Measurements from ENCODE around the gene IL17REL.

IL17REL gene

DNA sequence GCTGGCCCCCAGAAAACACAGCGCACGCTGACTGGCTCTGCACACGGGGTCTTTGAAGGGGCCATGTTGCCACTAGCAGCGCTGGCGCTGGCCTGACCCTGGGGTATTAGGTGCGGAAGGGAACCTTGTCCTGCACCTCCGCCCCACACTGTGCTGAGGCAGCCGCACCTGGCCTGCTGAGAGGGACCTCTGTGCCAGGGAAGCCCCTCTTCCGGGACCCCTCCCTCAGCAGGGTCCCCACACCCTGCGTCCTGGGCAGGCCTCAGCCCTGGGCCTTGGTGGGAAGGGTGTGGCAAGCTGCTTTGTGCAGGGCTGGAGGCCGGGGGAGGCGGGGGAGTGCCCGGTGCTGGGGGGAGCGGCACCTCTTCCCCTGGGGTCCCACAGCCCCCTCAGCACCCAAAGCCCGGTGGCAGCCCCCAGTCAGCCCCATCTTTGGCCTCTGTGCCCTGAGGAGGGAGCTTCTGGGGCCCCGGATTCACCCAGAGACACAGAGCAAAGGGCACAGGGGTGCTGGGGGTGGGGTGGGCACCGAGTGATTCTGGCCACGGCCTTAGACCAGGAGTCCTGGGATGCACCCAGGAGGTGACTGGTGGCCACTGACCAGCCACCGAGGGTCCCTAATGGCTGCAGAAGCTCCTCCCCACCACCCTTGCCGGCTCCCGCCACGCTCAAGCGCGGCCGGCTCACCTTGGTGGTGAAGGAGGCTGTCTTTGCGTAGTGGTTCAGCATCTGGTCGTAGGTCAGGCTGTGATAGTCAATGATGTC is 34.1 kb upstream of the IL17REL start:
- no peak for DNase-seq (ENCODE audit: low read depth in 2 of 3, low spot score in 1 of 3)

DNA sequence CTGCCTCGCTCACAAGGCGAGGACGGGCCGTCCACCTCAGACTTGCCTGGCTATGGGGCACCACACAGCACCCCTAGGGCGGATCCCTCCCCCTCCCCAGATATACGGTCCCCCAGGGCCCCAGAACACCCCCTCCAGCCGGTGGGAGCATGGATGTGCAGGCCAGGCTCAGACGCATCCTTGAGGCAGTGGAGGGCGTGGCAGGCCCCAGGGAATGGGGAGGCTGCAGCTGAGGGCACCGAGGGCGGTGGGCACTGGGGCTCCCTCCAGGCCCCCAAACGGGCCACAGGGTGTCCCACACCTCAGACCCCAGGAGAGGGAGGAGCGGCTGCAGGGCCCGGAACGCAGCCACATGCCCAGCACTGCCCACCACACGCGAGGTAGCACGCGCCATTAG is 33.5 kb upstream of the IL17REL start:
- DNase-seq (ENCODE audit: low read depth in 2 of 3, low spot score in 1 of 3), result no peak

DNA sequence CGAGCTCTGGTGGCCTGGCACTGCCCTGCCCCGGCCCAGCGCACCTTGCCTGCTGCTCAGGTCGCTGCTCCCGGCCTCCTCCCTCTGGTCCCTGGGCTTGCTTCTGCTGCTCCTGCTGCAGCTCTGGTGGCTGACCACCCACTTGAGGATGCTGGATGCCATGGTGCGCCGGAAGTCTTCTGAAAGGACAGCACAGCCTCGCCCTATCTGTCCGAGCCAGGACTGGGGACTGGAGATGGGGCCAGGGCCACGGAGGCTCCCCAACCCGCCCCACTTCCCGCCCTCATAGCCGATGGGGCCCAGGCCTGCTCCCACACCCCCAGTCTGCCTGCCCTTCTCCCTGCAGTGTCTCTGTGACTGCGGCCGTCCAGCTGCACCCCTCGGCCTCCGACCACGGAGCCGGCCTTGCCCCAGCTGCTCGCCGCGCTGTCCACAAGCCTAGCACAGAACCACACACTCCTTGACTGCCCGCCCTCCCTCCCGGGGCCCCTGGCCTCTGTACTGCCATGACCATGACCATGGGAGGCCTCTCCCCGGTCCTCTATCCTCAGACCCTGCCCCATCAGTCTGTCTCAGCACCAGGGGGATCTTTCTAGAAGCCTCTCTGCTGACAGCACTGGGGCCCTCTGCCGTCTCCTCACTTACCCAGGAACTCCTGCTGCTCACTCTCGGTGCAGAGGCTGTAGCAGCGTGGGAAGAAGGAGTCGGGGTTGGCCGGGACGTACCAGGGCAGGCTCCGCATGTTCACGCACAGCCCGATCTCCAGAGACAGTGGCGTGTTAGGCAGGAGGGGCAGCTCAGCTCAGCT is 32.9 kb upstream of the IL17REL start:
- no peak for DNase-seq (ENCODE audit: low read depth in 2 of 3, low spot score in 1 of 3)

DNA sequence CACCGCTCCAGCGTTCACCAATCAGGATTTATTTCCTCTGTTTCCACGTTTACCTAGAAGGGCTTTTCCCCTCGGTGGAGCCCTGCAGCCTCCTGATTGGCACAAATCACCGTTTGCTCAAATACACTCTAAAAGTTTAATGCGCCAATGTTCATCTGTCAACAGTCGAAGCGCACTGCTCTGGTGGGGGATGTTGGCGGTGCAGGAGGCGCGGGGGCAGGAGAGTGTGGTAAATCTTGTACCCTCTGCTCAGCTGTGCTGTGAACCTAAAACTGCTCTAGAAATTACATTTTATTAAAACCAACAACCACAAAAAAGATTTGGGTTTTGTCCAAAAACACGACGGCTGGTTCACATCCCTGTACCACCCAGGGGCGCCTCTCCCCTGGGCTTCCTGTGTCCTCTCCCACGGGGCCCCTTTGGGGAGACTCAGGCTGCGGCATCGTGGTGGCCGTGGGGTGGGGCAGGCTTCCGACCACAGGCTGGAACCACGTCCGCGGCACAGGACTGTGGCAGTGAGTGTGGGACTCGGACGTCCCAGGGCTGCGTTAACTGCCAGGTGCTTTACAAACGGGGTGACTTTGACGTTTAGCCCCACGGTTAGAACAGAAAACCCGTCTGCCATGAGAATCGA is 32.0 kb upstream of the IL17REL start:
- DNase-seq (ENCODE audit: low read depth in 2 of 3, low spot score in 1 of 3), result no peak

DNA sequence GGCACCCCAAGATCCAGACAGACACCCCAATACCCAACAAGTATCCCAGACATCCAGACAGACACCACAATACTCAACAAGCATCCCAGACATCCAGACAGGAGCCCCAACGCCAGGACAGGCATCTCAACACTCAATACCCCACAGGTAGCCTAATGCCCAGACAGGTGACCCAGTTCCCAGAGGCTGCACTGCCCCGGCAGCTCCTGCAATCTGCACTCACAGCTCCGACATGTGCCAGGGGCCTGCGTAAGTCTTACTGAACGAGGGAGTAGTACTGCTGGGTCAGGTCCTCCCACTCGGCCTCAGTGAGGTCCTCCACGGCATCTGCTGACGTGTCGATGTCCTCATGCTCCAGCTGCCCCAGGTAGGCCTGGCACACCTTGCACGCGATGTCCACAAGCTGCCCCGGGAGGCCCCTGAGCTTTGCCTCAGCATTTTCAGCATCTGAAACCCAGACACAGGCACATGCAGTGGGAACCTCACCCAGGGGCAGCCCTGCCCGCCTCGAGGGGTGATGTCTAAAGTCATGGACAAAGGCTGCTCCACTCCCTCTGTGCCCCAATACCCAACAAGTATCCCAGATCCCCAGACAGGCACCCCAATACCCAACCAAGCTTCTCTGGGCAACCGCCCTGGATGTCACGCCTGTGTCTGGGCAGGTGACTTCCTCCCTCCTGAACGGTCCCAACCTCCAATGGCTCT is 28.9 kb upstream of the IL17REL start:
- no peak for DNase-seq (ENCODE audit: low read depth in 2 of 3, low spot score in 1 of 3)

DNA sequence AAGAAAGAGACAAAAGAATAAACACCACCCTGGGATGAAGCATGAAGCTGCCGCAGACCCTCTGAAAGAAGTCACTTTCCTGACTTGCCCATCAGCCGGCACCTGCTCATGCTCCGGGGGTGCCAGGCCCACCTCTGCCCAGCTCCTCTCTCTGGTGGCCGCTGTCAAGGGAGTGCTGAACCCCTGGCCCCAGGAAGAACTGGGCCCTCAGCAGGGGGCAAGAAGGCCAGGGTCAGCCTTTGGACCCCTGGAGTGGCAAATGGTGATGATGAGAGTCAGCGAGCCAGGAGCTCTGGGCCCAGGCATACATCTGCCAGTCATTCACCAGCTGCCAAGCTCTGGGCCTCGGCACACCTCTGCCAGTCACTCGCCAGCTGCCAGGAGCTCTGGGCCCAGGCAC is 28.2 kb upstream of the IL17REL start:
- no peak for DNase-seq (ENCODE audit: low read depth in 2 of 3, low spot score in 1 of 3)

DNA sequence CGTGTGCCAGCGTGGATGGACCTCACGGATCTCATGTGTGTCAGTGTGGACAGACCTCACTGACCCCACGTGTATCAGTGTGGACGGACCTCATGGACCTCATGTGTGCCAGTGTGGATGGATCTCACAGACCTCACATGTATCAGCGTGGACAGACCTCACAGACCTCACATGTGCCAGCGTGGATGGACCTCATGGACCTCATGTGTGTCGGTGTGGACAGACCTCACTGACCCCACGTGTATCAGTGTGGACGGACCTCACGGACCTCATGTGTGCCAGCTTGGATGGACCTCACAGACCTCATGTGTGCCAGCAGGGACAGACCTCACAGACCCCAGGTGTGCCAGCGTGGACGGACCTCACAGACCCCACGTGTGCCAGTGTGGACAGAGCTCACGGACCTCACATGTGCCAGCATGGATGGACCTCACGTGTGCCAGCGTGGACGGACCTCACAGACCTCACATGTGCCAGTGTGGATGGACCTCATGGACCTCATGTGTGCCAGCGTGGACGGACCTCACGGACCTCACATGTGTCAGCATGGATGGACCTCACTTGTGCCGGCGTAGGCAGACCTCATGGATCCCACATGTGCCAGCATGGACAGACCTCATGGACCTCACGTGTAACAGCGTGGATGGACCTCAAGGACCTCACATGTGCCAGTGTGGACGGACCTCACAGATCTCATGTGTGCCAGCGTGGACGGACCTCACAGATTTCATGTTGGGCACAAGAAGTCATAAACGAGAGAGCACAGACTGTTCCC is 27.3 kb upstream of the IL17REL start:
- no peak for DNase-seq (ENCODE audit: low read depth in 2 of 3, low spot score in 1 of 3)

DNA sequence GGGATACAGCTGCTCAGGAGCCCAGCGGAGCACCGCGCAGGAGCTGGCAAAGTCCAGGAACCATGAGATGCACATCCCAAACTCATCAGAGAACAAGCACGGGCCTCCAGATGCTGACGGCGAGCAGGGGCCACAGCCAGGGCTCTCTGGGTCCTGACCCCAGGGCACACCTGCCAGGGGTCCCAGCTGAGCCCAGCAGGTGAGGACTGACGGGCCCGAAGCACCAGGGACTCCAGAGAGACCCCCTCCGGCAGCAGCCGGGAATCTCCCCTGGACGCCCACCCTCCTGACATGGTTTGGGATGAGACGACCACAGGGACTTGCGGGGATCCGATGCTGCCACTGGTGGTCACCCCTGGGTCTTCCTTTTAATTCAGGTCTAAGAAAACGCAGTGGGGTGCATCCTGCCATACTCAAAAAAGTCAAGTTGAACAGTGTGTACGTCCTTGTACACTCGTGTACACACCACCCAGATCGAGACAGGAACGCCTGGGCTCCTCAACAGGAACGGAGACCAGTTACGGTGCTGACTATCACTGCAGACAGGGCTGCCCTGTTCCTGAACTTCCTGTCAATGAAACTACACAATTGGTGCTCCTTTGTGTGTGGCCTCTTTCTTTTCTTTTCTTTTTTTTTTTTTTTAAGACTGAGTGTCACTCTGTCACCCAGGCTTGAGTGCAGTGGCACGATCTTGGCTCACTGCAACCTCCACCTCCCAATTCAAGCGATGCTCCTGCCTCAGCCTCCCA is 23.6 kb upstream of the IL17REL start:
- DNase-seq (ENCODE audit: low read depth in 2 of 3, low spot score in 1 of 3), result no peak

DNA sequence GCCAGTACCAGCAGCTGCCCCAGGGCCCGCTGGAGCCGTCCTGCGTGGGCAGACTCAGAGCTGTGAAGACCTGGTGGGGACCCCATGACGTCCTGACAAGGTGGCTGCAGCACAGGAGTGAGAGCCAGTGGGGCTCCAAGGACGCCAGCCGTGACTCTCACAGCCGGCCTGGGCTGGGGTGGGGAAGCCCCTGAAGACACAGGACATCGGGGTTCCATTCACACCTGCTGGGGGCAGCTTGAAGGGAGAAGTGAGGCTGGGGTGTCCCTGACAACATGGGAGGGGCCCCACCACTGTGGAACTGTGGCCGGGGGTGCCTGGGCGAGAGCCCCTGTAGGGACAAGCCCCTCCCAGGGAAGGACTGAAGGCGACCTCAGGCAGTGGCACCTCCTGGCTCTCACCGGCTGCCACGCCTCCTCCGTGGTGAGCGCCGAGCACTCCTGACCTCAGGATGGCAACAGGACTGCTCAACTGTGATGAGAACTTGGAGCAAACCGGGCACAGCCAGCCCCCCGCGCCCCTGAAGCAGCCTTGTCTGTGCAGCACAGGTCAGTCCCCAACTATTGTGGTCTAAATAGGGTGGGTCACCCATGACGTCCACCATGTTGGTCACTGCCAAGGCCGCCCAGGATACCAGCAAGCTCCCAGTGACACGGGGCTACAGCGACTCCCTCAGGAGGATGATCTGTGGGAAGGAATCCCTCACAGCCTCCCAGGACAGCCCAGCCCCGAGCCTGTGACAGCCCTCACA is 22.7 kb upstream of the IL17REL start:
- DNase-seq (ENCODE audit: low read depth in 2 of 3, low spot score in 1 of 3), result no peak

DNA sequence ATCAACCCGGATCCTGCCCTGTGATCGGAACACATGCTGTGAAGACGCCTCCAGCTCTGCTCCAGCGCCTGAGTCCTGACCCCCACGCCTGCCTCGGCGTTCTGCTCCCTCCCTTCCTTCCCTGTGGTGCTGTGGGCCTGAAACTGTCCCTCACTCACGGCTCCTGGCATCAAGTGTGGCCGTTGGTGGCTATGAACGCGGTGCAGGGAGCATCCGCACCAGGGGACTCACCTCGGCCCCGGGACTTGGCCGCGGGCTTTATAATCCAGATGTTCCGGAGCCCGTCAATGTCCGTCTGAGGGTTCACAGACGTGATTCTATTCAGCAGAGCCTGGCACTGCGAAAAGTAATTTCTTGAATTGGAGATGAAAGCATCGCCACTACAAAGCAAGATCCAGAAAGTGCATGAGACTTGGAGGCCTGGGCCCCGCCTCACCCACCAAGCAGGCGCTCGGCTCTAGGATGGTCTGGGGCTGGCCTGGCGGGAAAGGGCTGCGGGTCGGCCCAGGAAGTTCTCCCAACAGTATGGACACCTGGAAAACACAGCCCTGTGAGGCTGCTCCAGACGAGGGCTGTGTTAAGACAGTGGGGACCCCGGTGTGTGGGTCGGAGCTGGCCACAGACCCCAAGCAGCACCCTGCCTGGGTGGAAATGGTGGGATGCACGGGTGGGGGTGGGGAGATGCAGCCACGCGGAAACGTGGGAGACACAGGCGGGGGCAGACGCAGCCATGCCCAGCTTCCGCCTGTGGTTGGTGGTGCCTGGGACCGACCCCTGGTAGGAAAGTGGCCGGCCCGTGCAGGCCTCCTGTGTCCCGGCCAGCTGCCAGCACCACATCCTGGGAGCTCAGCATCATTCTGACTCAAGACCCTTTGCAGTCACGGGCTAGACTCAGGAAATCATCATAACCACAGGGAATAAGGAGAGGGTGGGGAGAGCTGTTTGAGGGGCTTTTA is 21.8 kb upstream of the IL17REL start:
- no peak for DNase-seq (ENCODE audit: low read depth in 2 of 3, low spot score in 1 of 3)

DNA sequence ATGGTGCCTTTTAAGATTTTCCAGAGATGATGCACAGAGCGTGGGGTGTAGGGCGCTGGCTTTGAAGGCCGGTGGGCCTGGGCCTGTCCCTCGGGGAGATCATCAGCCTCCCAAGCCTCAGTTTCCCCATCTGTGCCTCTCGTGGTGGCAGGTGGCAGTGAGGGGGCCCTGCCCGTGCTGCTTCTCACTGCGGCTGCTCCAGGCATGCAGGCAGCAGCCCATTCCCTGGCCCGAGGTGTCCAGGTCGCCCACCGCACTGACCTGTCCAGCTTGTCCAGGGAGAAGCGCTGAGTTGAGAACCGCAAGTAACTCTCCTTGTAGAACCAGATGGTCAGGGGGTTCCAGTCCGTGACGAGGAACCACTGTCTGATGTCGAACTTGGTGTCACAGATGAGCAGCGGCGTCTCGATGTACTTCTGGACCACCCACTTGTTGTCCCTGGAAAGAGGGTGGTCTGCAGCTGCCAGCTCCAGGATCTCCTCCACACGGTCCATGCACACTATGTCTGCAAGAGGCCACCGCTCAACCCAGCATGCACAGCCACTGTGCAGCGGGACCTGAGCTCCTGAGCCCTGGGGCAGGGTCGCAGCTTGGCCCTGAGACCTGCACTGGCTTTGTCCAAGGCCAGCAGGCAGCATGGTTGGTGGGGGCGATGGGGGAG is 20.5 kb upstream of the IL17REL start:
- no peak for DNase-seq (ENCODE audit: low read depth in 2 of 3, low spot score in 1 of 3)

DNA sequence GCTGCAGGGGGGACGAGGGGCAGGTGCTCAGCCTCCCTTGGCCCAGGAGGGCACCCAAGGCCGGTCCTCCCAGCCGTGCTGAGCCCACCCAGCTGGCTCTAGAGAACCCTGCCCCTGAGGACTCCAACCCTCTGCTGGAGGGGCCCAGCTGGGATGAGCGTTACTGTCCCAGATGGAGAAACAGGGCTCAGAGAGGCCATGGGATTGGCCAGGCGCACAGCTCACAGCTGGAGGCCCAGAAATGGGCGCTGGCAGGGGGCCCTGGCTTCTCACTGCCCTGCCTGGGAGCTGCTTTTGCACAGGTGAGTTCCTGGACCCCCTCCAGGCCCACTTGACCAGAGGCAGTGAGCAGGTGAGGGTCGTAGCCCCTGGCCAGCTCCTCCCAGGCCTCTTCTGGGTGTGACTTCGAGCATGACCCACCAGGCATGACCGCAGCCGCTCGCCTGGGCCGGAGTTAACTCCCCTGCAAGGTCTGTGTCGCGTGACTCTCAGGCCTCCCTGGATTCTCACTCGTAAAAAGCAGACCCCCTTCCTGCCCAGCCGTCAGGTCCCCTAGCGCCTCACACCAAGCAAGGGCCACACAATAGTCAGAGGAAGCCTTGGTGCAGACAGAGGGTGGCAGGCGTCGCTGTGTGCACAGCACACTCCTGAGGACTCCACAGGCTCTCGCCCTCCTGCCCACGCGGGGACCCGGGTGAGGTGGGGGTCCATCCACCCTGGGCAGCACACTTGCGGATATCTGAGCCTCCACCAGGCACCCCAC is 19.7 kb upstream of the IL17REL start:
- DNase-seq (ENCODE audit: low read depth in 2 of 3, low spot score in 1 of 3), result no peak

DNA sequence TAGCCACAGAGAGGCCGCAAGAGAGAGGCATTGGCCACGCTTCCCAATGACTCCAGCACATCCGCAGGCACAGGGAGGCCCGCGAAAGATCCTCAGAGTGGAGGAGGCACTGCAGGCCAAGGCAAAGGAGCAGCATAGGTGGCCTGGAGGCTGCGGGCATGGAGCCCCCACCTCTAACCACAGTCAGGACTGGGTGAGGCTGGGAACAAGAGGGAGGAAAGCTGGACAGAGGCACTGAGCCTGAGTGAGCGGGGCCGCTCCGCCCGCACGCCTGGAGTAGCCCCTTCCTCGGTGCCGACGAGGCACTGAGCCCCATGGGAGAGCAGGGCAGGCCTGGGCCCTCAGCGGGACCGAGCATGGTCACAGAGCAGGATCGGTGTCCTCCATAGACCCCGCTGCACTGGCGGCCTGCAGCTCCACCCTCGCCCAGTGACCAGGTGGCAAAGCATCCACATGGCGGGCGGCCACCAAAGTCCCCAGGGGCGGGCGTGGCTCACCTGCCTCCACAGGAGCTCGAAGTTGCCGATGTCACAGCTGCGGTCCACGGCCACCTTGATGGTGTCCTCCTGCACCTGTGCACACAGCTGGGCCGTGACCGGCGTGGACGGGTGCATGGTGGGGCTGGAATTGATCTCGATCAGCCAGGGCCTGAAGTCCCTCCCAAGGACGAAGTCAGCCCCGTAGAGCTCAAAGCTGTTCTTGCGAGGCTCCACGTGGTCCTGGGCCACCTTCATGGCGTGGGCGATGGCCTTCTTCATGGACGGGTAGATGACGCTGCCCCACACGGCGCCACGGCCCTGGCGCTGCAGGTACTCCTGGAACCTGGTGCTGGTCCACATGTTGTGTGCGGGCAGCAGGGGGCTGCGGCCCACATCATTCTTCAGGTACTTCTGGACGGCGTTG is 18.9 kb upstream of the IL17REL start:
- DNase-seq (ENCODE audit: low read depth in 2 of 3, low spot score in 1 of 3), result no peak

DNA sequence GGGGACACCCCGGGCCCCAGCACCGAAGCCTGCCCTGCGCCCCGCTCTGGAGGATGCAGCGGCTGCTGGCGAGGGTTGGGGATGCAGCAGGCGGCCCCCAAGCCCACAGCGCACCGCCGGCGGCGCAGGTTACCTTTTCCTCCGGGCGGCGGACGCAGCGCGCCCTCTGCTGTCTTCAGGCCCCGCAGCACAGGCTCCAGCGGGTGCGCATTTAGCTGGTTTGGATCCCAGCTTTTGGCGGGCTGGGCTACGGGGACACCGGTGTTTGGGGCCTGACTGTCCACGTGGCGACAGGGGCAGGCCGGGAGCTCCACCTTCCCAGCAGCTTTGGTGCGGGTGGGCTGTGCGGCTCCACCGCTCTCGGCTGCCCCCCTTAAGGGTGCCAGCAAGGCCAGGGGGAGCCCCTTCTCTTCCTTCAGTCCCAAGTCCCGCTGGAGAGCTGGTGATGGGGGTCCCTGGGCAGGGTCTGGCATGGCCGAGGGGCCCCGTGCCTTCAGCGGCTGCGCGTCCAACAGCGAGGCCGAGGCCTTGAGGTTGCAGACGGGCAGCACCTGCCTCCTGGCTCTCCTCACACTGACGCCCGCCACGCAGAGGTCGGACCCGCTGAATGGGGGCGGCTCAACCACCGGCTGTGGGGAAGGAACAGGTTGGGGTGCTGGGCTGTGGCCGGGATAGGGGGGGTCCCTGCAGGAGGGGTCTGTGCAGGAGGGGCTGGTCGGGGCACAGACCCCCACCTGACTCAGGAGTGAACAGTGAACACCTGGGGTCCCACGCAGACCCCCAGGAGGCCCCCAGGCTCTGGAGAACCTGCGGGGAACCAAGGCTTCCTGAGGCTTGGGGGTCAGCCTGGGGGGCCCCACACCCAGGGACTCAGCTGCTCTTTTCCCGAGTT is 18.0 kb upstream of the IL17REL start:
- peak; percentile 78 to 81 (median 78) for DNase-seq (ENCODE audit: low read depth in 2 of 3, low spot score in 1 of 3)

All from stimulated activated CD4-positive, alpha-beta T cell treated with anti-CD3 and anti-CD28 coated beads, Interleukin-12 subunit alpha, Interleukin-12 subunit beta, amount 100 ng/mL, for 48 hours (primary cell).